CD14-positive monocyte (primary cell): ENCODE measurements around the gene CST8. TPM values are rescaled to one million over a fixed set of nuclear protein-coding genes. Genes with fewer than 3 reads are reported as not detected.

ENCODE experiments used
- DNase-seq, 3 donors: peaks; one replicate each; pipeline ENCODE4 v3.0.0-alpha.2; 2011 to 2022
- H2AFZ ChIP-seq: 2 replicates; pipeline ENCODE4 v1.6.0; 2012; ENCODE audit warnings: mild to moderate bottlenecking, low read depth, low read length, inconsistent platforms; ENCODE audit not compliant: insufficient read depth, poor library complexity, severe bottlenecking
- H3K27ac ChIP-seq, 2 donors: 1 replicate in 1 of 2; 2 replicates in 1 of 2; pipeline ENCODE4 v1.5.1; 2012 to 2013; ENCODE audit warnings: low read length in 2 of 2, control low read depth in 1 of 2, inconsistent platforms in 1 of 2, low read depth in 1 of 2, mild to moderate bottlenecking in 1 of 2
- H3K27me3 ChIP-seq, 2 donors: one replicate each; pipeline versions ENCODE4 v1.6.0 to v1.6.1; 2011 to 2013; ENCODE audit warnings: low read length in 2 of 2; ENCODE audit not compliant: control insufficient read depth in 2 of 2, insufficient read depth in 2 of 2
- H3K36me3 ChIP-seq, 2 donors: replicated peaks in 1 of 2; 1 replicate in 1 of 2; 2 replicates in 1 of 2; pipeline versions ENCODE4 v1.5.1 to v1.6.1; 2012 to 2013; ENCODE audit warnings: low read length in 2 of 2, control low read depth in 1 of 2, inconsistent platforms in 1 of 2, mild to moderate bottlenecking in 1 of 2; ENCODE audit not compliant: insufficient read depth in 2 of 2, control insufficient read depth in 1 of 2
- H3K4me1 ChIP-seq, 2 donors: 1 replicate in 1 of 2; 2 replicates in 1 of 2; pipeline versions ENCODE4 v1.5.1 to v1.6.1; 2012 to 2013; ENCODE audit warnings: low read length in 2 of 2, control low read depth in 1 of 2, inconsistent platforms in 1 of 2, mild to moderate bottlenecking in 1 of 2, moderate library complexity in 1 of 2; ENCODE audit not compliant: insufficient read depth in 2 of 2, control insufficient read depth in 1 of 2
- H3K4me2 ChIP-seq: replicated peaks from 2 replicates; pipeline ENCODE3; 2012; ENCODE audit warnings: low read length, moderate library complexity, mild to moderate bottlenecking; ENCODE audit not compliant: poor library complexity, severe bottlenecking; ENCODE audit errors: extremely low read depth
- H3K4me3 ChIP-seq, 3 experiments: fragments of 200-600 bp in 1 of 3; sonication (generic) in 1 of 3; replicated peaks in 1 of 3; 1 replicate in 2 of 3; 2 replicates in 1 of 3; pipeline ENCODE4 v1.5.1; 2011 to 2013; ENCODE audit warnings: low read length in 3 of 3, mild to moderate bottlenecking in 3 of 3, control low read depth in 2 of 3, low read depth in 2 of 3, inconsistent platforms in 1 of 3, moderate library complexity in 1 of 3
- H3K79me2 ChIP-seq: 2 replicates; pipeline ENCODE4 v1.6.0; 2012; ENCODE audit warnings: mild to moderate bottlenecking, control low read depth, inconsistent platforms, low read length, moderate library complexity; ENCODE audit not compliant: insufficient read depth
- H3K9ac ChIP-seq: 2 replicates; pipeline ENCODE4 v1.6.0; 2017; ENCODE audit warnings: low read length, mild to moderate bottlenecking; ENCODE audit not compliant: insufficient read depth, poor library complexity, severe bottlenecking
- H3K9me3 ChIP-seq, 2 donors: replicated peaks in 1 of 2; 1 replicate in 1 of 2; 2 replicates in 1 of 2; pipeline versions ENCODE4 v1.5.1 to v1.6.1; 2012 to 2013; ENCODE audit warnings: low read length in 2 of 2, control low read depth in 1 of 2; ENCODE audit not compliant: control insufficient read depth in 1 of 2, insufficient read depth in 1 of 2
- H4K20me1 ChIP-seq: 2 replicates; pipeline ENCODE4 v1.6.0; 2012; ENCODE audit warnings: mild to moderate bottlenecking, low read length, control low read depth, moderate library complexity; ENCODE audit not compliant: insufficient read depth
- H3K27ac Mint-ChIP-seq, 7 donors: one replicate each; pipeline ENCODE4 v1.8.0; 2020; ENCODE audit warnings: mild to moderate bottlenecking in 7 of 7, mixed read lengths in 7 of 7, moderate library complexity in 6 of 7, inconsistent platforms in 2 of 7
- H3K27me3 Mint-ChIP-seq, 3 donors: one replicate each; pipeline ENCODE4 v1.8.0; 2021 to 2022; ENCODE audit warnings: low read depth in 3 of 3, mild to moderate bottlenecking in 3 of 3, mixed read lengths in 3 of 3, moderate library complexity in 3 of 3, inconsistent platforms in 1 of 3
- H3K36me3 Mint-ChIP-seq, 2 donors: one replicate each; pipeline ENCODE4 v1.8.0; 2020; ENCODE audit warnings: mixed read lengths in 2 of 2, inconsistent platforms in 1 of 2, mild to moderate bottlenecking in 1 of 2
- H3K4me1 Mint-ChIP-seq: one replicate; pipeline ENCODE4 v1.8.0; 2020; ENCODE audit warnings: mild to moderate bottlenecking, mixed read lengths
- H3K4me3 Mint-ChIP-seq, 2 donors: one replicate each; pipeline ENCODE4 v1.8.0; 2020; ENCODE audit warnings: mild to moderate bottlenecking in 2 of 2, mixed read lengths in 2 of 2, moderate library complexity in 1 of 2
- H3K9me3 Mint-ChIP-seq, 7 donors: one replicate each; pipeline ENCODE4 v1.8.0; 2020 to 2022; ENCODE audit warnings: mixed read lengths in 7 of 7, mild to moderate bottlenecking in 6 of 7, moderate library complexity in 6 of 7, inconsistent platforms in 2 of 7
- WGBS: methylation state at CpG from one replicate; pipeline ENCODE4 v1.1.5; 2013; ENCODE audit warnings: missing lambda C conversion rate; ENCODE audit not compliant: insufficient coverage; 5-methylcytosine and 5-hydroxymethylcytosine counted together
- intact Hi-C, 2 donors: fragments of 100-400 bp; cut with micrococcal nuclease; formaldehyde crosslinking; loops; one replicate each; pipeline versions ENCODE4 v1.15.0 to v1.15.1; 2023
- polyA plus RNA-seq, 3 donors: library from polyadenylated mRNA; depleted of rRNA in 1 of 3; unstranded in 2 of 3; stranded (reverse) in 1 of 3; fragments of 300-500 nt in 2 of 3; fragments of >200 nt in 1 of 3; fragmentation: Illumina TruSeq in 2 of 3; gene quantifications; 1 replicate in 2 of 3; 2 replicates in 1 of 3; pipeline ENCODE4 v1.2.3, GENCODE V29; 2012 to 2021
- TF ChIP-seq, protein P1 (sequence below): fragments of 200-600 bp; IDR thresholded peaks from one replicate; pipeline ENCODE4 v1.8.0; 2022; ENCODE audit warnings: antibody characterized with exemption, mild to moderate bottlenecking

Gene CST8
- polyA plus RNA-seq, 3 donors: not detected

DNA sequence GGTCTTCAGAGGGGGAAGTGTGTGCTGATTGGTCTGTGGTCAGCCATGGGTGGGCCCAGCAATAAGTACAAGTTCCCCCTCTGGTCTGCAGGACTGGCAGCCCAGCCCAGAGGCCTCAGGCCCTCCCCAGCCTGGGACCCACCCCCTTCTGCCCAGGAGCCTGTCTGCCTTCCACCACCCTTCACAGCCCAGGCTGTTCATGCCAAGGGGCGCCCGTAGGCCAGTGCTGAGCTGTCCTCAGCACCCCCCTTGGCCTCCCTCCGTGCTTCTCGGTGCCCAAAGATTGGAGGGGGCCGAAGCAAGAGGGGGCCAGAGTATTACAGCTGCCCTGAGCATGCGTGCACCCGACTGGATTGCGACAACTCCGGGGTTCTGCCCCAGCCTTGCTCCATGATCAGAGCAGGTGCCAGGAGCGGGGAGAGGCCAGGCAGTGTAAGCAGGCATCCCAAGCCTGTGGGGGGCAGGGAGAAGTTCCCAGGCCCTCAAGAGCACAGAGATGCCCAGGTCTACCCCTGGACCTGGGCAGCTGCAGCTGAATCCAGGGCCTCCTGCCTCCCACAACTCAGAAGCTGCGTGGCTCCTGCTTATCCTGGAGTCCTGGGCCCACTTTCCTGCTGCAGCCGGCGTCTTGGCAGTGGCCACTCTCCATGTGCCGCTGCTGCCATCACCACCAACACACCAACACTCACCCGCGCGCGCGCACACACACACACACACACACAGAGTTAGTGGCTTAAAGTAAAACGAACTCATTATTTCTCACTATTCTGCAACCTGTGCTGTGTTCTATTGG is 44.1 kb downstream of the CST8 start:
- Mint-ChIP-seq H3K36me3 (no peaks in the 10 kb centered on the region), H3K4me3 (no peak overlapping the region), H3K27me3 (peaks cover 0 to 1% (median 0%) of the 10 kb centered on the region in 3 donors), H3K4me1 (peaks cover 10% of the 10 kb centered on the region), H3K9me3 (peaks cover 7 to 23% (median 16%) of the 10 kb centered on the region in 7 donors), H3K27ac (no peak overlapping the region)
- 97% methylated on average over 11 of the region's 20 CpGs for WGBS
- Histone ChIP-seq H3K4me1 (no peaks in the 10 kb centered on the region), H2AFZ (no peak overlapping the region), H3K4me3 (no peak overlapping the region), H3K27ac (no peak overlapping the region), H3K9ac (no peak overlapping the region), H3K9me3 (peaks cover 8 to 27% of the 10 kb centered on the region in 2 donors), H3K36me3 (no peaks in the 10 kb centered on the region), H4K20me1 (no peaks in the 10 kb centered on the region), H3K79me2 (no peaks in the 10 kb centered on the region), H3K4me2 (no peak overlapping the region), H3K27me3 (no peaks in the 10 kb centered on the region)
- TF ChIP-seq, protein P1, sequence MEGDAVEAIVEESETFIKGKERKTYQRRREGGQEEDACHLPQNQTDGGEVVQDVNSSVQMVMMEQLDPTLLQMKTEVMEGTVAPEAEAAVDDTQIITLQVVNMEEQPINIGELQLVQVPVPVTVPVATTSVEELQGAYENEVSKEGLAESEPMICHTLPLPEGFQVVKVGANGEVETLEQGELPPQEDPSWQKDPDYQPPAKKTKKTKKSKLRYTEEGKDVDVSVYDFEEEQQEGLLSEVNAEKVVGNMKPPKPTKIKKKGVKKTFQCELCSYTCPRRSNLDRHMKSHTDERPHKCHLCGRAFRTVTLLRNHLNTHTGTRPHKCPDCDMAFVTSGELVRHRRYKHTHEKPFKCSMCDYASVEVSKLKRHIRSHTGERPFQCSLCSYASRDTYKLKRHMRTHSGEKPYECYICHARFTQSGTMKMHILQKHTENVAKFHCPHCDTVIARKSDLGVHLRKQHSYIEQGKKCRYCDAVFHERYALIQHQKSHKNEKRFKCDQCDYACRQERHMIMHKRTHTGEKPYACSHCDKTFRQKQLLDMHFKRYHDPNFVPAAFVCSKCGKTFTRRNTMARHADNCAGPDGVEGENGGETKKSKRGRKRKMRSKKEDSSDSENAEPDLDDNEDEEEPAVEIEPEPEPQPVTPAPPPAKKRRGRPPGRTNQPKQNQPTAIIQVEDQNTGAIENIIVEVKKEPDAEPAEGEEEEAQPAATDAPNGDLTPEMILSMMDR: no peak
- no peak for DNase-seq
- intact Hi-C loops: no loop called here

DNA sequence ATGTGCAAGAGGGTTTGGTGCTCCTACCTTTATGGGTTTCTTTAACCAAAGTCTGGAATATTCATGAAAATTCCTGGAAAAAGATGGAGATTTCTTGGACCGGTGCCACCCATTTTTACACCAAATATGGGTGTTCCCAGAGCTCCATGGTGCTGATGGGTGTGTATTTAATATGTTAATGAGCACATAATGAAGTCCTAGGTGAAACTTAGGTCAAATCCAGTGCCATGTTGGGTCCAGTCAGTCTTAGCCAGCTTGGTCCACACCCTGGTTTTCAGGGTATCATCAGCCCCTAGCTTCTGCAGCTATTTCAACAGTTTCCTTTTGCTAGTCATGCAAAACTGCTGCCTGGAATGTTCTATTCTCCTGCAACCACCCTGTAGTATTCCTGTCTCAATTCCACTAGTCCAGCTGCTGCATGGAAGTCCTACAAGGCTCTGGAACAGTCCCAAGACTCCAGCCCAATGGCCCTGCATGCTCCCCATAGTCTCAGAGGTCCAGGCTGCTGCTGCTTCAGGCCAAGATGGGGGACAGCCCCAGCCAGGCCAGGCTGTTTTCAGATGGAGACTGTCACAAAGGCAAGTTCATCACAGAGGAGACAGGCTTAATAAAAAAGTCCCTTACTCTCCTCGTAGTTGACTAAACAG is 45.5 kb downstream of the CST8 start:
- no peak overlapping the region for H3K27ac Mint-ChIP-seq
- H4K20me1 ChIP-seq: no peaks in the 10 kb centered on the region
- TF ChIP-seq, protein P1: no peak
- H3K27ac ChIP-seq: no peak overlapping the region
- H3K36me3 ChIP-seq: no peaks in the 10 kb centered on the region
- H3K4me3 ChIP-seq: no peak overlapping the region
- H3K4me3 Mint-ChIP-seq: no peak overlapping the region
- no peaks in the 10 kb centered on the region for H3K79me2 ChIP-seq
- no peak overlapping the region for H3K9ac ChIP-seq
- H3K27me3 ChIP-seq: no peaks in the 10 kb centered on the region
- peaks cover 5% of the 10 kb centered on the region in 2 donors for H3K4me1 ChIP-seq
- WGBS: no CpG with 5 or more reads among the region's 2 CpGs
- no peak overlapping the region for H2AFZ ChIP-seq
- intact Hi-C loops: no loop called here
- no peak for DNase-seq
- peaks cover 10% of the 10 kb centered on the region for H3K4me1 Mint-ChIP-seq
- peaks cover 8 to 27% of the 10 kb centered on the region in 2 donors for H3K9me3 ChIP-seq
- H3K36me3 Mint-ChIP-seq: no peaks in the 10 kb centered on the region
- no peak overlapping the region for H3K4me2 ChIP-seq
- peaks cover 7 to 21% (median 16%) of the 10 kb centered on the region in 7 donors for H3K9me3 Mint-ChIP-seq
- no peaks in the 10 kb centered on the region for H3K27me3 Mint-ChIP-seq
